IPS-20b (cell line): Measurements from ENCODE around the gene RBBP6.
"Not testable (repeated sequence)": the region's sequence is repeated elsewhere in the genome, so short reads cannot be mapped to it uniquely, and the experiment has no call there.

Source experiments
- H3K27ac ChIP-seq: one replicate; pipeline ENCODE4 v1.5.1; 2013; ENCODE audit warnings: low read length
- H3K27me3 ChIP-seq: 2 replicates; pipeline ENCODE4 v1.6.1; 2013; ENCODE audit warnings: mild to moderate bottlenecking, low read length, inconsistent platforms; ENCODE audit not compliant: insufficient read depth
- H3K36me3 ChIP-seq: 2 replicates; pipeline ENCODE4 v1.6.1; 2013; ENCODE audit warnings: low read depth, mild to moderate bottlenecking, inconsistent platforms, low read length, moderate library complexity; ENCODE audit not compliant: insufficient read depth
- H3K4me1 ChIP-seq: 2 replicates; pipeline ENCODE4 v1.6.1; 2013; ENCODE audit warnings: mild to moderate bottlenecking, control low read depth, inconsistent platforms, low read length, moderate library complexity; ENCODE audit not compliant: insufficient read depth
- H3K4me3 ChIP-seq: 2 replicates; pipeline ENCODE4 v1.5.1; 2013; ENCODE audit warnings: mild to moderate bottlenecking, low read length, inconsistent platforms
- H3K9ac ChIP-seq: 2 replicates; pipeline ENCODE4 v1.6.1; 2013; ENCODE audit warnings: low read depth, mild to moderate bottlenecking, inconsistent platforms, low read length, moderate library complexity
- H3K9me3 ChIP-seq: 2 replicates; pipeline ENCODE4 v1.6.1; 2013; ENCODE audit warnings: mild to moderate bottlenecking, low read depth, low read length, inconsistent platforms; ENCODE audit not compliant: insufficient read depth

RBBP6 gene, protein sequence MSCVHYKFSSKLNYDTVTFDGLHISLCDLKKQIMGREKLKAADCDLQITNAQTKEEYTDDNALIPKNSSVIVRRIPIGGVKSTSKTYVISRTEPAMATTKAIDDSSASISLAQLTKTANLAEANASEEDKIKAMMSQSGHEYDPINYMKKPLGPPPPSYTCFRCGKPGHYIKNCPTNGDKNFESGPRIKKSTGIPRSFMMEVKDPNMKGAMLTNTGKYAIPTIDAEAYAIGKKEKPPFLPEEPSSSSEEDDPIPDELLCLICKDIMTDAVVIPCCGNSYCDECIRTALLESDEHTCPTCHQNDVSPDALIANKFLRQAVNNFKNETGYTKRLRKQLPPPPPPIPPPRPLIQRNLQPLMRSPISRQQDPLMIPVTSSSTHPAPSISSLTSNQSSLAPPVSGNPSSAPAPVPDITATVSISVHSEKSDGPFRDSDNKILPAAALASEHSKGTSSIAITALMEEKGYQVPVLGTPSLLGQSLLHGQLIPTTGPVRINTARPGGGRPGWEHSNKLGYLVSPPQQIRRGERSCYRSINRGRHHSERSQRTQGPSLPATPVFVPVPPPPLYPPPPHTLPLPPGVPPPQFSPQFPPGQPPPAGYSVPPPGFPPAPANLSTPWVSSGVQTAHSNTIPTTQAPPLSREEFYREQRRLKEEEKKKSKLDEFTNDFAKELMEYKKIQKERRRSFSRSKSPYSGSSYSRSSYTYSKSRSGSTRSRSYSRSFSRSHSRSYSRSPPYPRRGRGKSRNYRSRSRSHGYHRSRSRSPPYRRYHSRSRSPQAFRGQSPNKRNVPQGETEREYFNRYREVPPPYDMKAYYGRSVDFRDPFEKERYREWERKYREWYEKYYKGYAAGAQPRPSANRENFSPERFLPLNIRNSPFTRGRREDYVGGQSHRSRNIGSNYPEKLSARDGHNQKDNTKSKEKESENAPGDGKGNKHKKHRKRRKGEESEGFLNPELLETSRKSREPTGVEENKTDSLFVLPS (N-terminal part only)

DNA sequence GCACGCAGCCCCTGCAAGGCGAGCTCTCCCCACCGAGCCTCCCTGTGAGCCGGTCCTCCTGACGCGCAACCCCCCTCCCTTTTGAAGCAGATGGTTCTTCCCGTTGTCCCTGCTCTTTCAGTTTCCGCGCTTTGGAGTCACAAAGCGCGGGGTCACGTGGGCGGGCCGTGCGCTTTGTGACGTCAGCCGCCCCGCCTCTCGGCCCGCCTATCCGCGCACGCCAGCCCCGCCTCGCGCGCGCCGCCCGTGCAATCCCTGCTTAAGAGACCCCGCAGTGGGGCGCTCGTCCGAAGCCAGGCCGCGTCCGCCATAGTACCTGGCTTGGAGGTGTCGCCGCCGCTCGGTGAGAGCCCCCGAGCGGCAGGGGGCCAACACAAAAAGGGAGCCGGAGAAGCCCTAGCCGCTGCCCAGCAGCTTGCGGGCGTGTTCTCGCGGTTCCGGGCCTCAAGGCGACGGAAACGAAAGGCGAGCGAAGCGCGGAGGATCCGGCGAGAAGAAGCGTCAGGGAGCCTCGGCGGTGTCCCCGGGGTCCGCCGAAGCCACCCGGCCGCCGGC lies at the start of gene RBBP6:
Gene RBBP6 (plus strand): TSS at position 272 of the 555 bp plus-strand sequence. CDS start 1,061 bp downstream, outside the sequence.
- Histone ChIP-seq H3K27ac (peak within 1 kb of the TSS; percentile 60), H3K36me3 (peaks cover 8% of the 10 kb centered on the region)

DNA sequence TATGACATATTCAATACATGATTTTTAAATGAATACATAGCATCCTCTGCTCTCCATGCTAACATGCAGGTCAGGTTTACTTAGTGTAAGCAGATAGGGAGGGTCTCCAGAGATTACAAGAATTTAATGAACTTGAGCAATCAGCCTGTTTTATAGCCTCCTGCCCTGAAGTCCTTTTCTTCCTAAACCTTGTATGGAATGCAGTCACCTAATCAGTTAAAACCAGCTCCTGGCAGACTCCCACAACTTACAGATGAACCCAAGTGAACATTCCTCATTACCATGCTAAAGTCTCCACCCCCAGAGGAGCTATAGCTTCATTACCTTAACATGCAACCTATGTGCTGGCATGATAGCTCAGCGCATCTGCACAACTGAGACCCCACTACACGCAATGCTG lies 48.5 kb upstream of the RBBP6 start:
- no peaks in the 10 kb centered on the region for H3K4me1 ChIP-seq
- no peak overlapping the region for H3K4me3 ChIP-seq
- no peak overlapping the region for H3K27ac ChIP-seq
- no peaks in the 10 kb centered on the region for H3K36me3 ChIP-seq
- peaks cover 24% of the 10 kb centered on the region for H3K27me3 ChIP-seq
- H3K9ac ChIP-seq, result no peak overlapping the region
- peaks cover 4% of the 10 kb centered on the region; the same call in 1 of the 2 replicates for H3K9me3 ChIP-seq

More for the DNA sequence above, at the start of gene RBBP6:
- no peaks in the 10 kb centered on the region for H3K9me3 ChIP-seq
- H3K9ac ChIP-seq, result peak within 1 kb of the TSS; percentile 92
- H3K27me3 ChIP-seq, result no peaks in the 10 kb centered on the region
- H3K4me1 ChIP-seq, result peaks cover 6% of the 10 kb centered on the region; the same call in 1 of the 2 replicates
- H3K4me3 ChIP-seq, result peak within 1 kb of the TSS; percentile 91

DNA sequence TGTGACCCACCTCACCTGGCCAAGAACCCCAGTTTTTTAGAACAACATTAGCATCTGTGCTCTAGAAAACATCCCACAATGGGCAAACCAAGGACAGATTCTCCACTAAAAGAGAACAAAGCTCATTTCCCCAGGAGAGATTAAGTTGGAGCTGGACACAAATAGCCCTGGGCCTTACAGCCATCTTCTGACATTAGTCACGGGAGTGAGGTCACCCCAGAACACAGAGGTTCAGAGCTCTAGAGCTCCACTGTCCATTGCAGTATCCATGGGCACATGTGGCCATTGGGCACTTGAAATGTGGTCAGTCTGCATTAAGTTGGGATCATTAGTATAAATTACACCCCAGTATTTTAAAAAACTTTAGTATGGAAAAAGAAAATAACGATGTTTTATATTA lies 47.6 kb upstream of the RBBP6 start:
- H3K4me1 ChIP-seq, result no peaks in the 10 kb centered on the region
- no peak overlapping the region for H3K27ac ChIP-seq
- H3K36me3 ChIP-seq, result no peaks in the 10 kb centered on the region
- H3K9me3 ChIP-seq, result peaks cover 4% of the 10 kb centered on the region; the same call in 1 of the 2 replicates
- H3K4me3 ChIP-seq, result no peak overlapping the region
- peaks cover 15% of the 10 kb centered on the region; the same call in 1 of the 2 replicates for H3K27me3 ChIP-seq
- H3K9ac ChIP-seq, result no peak overlapping the region

DNA sequence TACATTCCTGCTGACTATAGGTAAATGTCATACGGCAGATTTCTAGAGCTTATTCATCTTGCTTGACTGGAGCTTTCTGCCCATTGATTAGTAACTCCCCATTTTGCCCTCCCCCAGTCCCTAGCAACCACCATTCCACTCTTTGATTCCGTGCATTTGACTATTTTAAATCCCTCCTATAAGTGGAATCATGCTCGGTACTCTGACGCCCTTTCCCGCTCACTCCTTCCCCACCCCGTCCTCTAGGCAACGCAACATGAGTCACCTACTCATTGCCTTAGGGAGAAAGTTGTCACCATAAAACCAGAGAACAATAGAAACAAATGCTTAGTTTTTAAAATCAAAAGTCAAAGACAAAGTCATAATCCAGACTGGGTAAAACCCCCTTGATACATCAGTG lies 45.5 kb upstream of the RBBP6 start:
- Histone ChIP-seq H3K9me3 (no peaks in the 10 kb centered on the region), H3K4me3 (no peak overlapping the region), H3K9ac (no peak overlapping the region), H3K36me3 (no peaks in the 10 kb centered on the region), H3K27me3 (peaks cover 8% of the 10 kb centered on the region; the same call in 1 of the 2 replicates), H3K27ac (no peak overlapping the region), H3K4me1 (no peaks in the 10 kb centered on the region)

DNA sequence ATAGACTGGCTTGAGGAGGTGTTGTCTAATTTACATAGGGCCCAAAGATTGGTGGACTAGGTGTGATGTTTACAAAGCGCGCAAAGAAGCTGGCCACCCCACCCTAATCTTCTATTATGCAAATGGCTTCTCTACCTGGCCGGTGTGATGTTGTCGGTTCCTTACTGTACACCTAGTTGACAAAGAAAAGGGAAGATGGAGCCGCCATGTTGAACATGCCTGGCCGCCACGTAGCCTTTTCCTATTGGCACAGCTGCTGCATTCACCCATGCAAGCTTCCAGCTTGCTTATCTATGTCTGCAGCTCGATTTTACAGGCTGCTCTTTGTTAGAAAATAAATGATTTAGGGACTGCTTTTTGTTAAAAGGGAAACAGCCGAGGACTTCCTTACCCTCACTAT lies 44.2 kb upstream of the RBBP6 start:
- H3K36me3 ChIP-seq, H3K27ac ChIP-seq, H3K4me1 ChIP-seq, H3K27me3 ChIP-seq, H3K9me3 ChIP-seq, H3K9ac ChIP-seq, H3K4me3 ChIP-seq: not testable (repeated sequence)

DNA sequence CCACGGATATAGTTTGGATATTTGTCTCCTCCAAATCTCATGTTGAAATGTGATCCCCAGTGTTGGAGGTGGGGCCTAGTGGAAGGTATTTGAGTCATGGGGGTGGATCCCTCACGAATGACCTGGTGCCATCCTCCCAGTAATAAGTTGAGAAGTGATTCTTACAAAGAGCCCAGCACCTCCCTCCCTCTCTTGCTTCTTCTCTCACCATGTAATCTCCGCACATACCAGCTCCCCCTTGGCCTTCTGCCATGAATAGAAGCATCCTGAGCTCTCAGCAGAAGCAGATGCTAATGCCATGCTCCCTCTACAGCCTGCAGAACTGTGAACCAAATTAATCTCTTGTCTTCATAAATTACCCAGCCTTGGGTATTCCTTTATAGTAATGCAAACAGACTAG lies 41.9 kb upstream of the RBBP6 start:
- Histone ChIP-seq H3K27ac (no peak overlapping the region), H3K36me3 (no peaks in the 10 kb centered on the region), H3K4me1 (no peaks in the 10 kb centered on the region), H3K9me3 (no peaks in the 10 kb centered on the region), H3K27me3 (0 out of 2 replicates have a peak, but pooled peaks cover 4% of the 10 kb centered on the region), H3K9ac (no peak overlapping the region), H3K4me3 (no peak overlapping the region)

DNA sequence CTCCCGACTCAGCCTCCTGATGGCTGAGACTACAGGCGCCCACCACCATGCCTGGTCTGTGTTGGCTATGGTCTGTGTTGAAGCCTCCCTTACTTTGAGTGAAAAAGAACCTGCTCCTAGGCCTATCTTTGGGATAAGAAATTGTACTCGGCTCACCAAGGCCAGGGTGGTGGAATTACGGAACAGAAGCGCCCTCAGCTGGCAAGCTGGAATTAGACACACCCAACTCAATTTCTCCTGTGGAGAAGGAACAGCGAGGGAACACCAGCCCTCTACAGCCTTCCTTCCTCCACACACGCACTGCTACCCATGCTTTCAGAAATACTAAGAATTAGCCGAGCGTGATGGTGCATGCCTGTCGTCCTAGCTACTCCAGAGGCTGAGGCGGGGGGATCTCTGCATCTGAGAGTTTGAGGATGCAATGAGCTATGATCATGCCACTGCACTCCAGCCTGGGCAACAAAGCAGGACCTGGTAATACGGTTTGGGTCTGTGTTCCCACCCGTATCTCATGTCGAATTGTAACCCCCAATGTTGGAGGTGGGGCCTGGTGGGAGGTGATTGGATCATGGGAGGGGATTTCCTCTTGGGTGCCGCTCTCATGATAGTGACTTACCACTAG lies 40.1 kb upstream of the RBBP6 start:
- Histone ChIP-seq H3K27ac (no peak overlapping the region), H3K36me3 (no peaks in the 10 kb centered on the region), H3K9me3 (no peaks in the 10 kb centered on the region), H3K9ac (no peak overlapping the region), H3K4me3 (no peak overlapping the region), H3K27me3 (0 out of 2 replicates have a peak, but pooled peaks cover 4% of the 10 kb centered on the region), H3K4me1 (no peaks in the 10 kb centered on the region)

DNA sequence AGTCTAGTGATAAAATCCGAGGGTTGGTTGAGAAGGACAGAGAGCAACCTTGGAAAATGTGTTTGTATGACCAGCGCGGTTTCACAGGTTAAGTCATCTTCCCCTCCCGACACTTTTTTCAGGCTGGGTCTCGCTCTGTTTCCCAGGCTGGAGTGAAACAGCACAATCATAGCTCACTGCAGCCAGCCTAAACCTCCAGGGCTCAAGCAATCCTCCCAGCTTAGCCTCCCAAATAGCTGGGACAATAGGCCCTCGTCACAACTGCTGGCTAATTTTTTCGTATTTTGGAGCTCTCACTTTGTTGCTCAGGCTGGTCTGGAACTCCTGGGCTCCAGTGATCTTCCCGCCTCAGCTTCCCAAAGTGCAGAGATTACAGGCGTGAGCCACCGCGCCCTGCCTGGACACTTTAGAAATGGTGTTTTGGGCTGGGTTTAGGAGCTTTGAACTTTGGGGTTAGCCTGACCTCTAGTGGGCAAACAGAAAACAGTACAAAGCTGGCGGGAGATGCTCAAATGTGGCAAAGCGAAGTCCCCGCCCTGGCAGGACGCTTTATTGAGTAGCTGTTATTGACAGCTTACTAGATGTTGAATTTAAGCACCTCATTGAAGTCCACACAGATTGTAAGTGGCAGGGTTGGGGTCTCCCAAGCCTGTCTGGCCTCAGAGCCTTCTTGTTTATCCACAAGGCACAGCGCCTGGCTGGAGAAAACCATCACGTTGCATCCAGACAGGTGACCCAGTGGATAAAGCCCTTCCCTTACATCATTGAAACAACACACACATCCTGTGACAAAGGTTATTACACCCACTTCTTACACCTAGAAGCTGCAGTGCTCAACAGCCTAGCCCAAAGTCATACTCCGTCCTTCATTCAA lies 34.7 kb upstream of the RBBP6 start:
- Histone ChIP-seq H3K36me3 (no peaks in the 10 kb centered on the region), H3K27ac (no peak overlapping the region), H3K4me3 (no peak overlapping the region), H3K9me3 (no peaks in the 10 kb centered on the region), H3K27me3 (peaks cover 9% of the 10 kb centered on the region; the same call in 1 of the 2 replicates), H3K9ac (no peak overlapping the region), H3K4me1 (no peaks in the 10 kb centered on the region)

DNA sequence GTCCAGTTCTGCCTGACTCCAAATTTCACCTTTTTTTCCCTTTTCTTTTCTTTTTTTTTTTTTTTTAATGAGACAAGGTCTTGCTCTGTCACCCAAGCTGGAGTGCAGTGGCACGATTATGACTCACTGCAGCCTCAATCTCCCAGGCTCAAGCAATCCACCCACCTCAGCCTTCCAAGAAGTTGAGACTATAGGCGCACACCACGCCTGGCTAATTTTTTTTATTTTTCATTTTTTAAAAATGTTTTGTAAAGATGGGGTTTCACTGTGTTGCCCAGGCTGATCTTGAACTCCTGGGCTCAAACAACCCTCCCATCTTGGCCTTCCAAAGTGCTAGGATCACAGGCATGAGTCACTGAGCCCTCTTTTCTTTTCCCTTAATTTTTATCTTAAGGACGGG lies 33.4 kb upstream of the RBBP6 start:
- H3K9ac ChIP-seq, result no peak overlapping the region
- no peaks in the 10 kb centered on the region for H3K36me3 ChIP-seq
- no peak overlapping the region for H3K27ac ChIP-seq
- peaks cover 9% of the 10 kb centered on the region; the same call in 1 of the 2 replicates for H3K27me3 ChIP-seq
- no peaks in the 10 kb centered on the region for H3K4me1 ChIP-seq
- no peaks in the 10 kb centered on the region for H3K9me3 ChIP-seq
- H3K4me3 ChIP-seq, result no peak overlapping the region

DNA sequence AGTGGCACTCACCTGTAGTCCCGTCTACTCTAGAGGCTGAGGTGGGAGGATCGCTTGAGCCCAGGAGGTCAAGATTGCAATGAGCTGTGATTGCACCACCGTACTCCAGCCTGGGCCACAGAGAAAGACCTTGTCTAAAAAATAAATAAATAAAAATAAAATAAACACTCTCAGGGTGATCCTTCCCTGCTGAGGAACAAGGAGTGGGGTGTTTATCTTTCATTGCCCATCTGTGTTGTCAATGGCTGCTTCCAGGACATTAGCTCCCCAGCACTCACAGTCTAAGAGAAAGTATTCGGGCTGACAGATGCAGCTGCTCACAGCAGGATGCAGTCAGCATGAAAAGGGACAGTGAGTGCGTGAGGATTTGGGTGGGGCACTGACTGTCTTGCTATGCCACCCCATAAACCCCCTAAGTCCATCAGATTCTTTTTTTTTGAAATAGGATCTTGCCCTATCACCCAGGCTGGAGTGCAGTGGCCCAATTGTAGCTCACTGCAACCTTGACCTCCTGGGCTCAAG lies 31.3 kb upstream of the RBBP6 start:
- Histone ChIP-seq H3K4me3 (no peak overlapping the region), H3K4me1 (no peaks in the 10 kb centered on the region), H3K9me3 (no peaks in the 10 kb centered on the region), H3K9ac (no peak overlapping the region), H3K27ac (no peak overlapping the region), H3K36me3 (no peaks in the 10 kb centered on the region), H3K27me3 (peaks cover 9% of the 10 kb centered on the region; the same call in 1 of the 2 replicates)
